GM11168 (cell line): ENCODE results near the gene IST1.

ENCODE experiments used
- in situ Hi-C: fragments of 300-500 bp; cut with MboI; formaldehyde crosslinking; loops from one replicate; pipeline ENCODE4 v1.12.0; 2022; ENCODE audit warnings: low sequenced_read_pairs; ENCODE audit not compliant: unreplicated experiment

The IST1 gene

GRCh38 chr16:71914802-71915201 is 19.5 kb downstream of the IST1 start:
- in situ Hi-C loops, result no loop called here

- in situ Hi-C loops, result no loop called here
These were observed 20.0 kb downstream of the IST1 start for GRCh38 chr16:71915350-71915749.

GRCh38 chr16:71916397-71916920 is 21.1 kb downstream of the IST1 start:
- in situ Hi-C loops, result no loop called here

GRCh38 chr16:71917900-71918299 is 22.6 kb downstream of the IST1 start:
- in situ Hi-C loops, result no loop called here

- in situ Hi-C loops, result no loop called here
These were observed 23.7 kb downstream of the IST1 start for GRCh38 chr16:71919035-71919434.

- in situ Hi-C loops, result no loop called here
These were observed 25.3 kb downstream of the IST1 start for GRCh38 chr16:71920658-71921057.

- in situ Hi-C loops, result no loop called here
These were observed 28.8 kb downstream of the IST1 start for GRCh38 chr16:71923941-71924690.

GRCh38 chr16:71924710-71925109 is 29.4 kb downstream of the IST1 start:
- in situ Hi-C loops, result no loop called here

- in situ Hi-C loops, result no loop called here
These were observed 32.1 kb downstream of the IST1 start for GRCh38 chr16:71927383-71927782.

GRCh38 chr16:71927787-71928186 is 32.5 kb downstream of the IST1 start:
- in situ Hi-C loops, result no loop called here

- in situ Hi-C loops, result no loop called here
These were observed 33.7 kb downstream of the IST1 start for GRCh38 chr16:71929048-71929447.

- in situ Hi-C loops, result no loop called here
These were observed 34.8 kb downstream of the IST1 start for GRCh38 chr16:71930013-71930563.

- in situ Hi-C loops, result no loop called here
These were observed 35.7 kb downstream of the IST1 start for GRCh38 chr16:71931001-71931400.

- in situ Hi-C loops, result no loop called here
These were observed 36.3 kb downstream of the IST1 start for GRCh38 chr16:71931599-71931998.

- in situ Hi-C loops, result no loop called here
These were observed 37.7 kb downstream of the IST1 start for GRCh38 chr16:71933017-71933416.

GRCh38 chr16:71933913-71934695 is 38.8 kb downstream of the IST1 start:
- in situ Hi-C loops, result no loop called here

- in situ Hi-C loops, result no loop called here
These were observed 42.7 kb downstream of the IST1 start for GRCh38 chr16:71937868-71938510.

GRCh38 chr16:71943887-71944286 is 48.6 kb downstream of the IST1 start:
- in situ Hi-C loops, result no loop called here

GRCh38 chr16:71945616-71946015 is 50.3 kb downstream of the IST1 start:
- in situ Hi-C loops, result no loop called here

GRCh38 chr16:71952825-71953224 is 57.5 kb downstream of the IST1 start:
- in situ Hi-C loops, result no loop called here

- in situ Hi-C loops, result no loop called here
These were observed 58.8 kb downstream of the IST1 start for GRCh38 chr16:71954180-71954579.
